Stimulated activated CD4-positive, alpha-beta T cell treated with anti-CD3 and anti-CD28 coated beads, Interleukin-15, amount 100 ng/mL, for 48 hours (primary cell): ENCODE measurements around the gene DKKL1.
A peak's percentile ranks its signal among the peaks of the same experiment; 100 is the strongest.
"Not testable (repeated sequence)": the region's sequence is repeated elsewhere in the genome, so short reads cannot be mapped to it uniquely, and the experiment has no call there.

ENCODE experiments used
- DNase-seq, 2 donors: peaks; one replicate each; pipeline ENCODE4 v3.0.0-alpha.2; 2020; ENCODE audit warnings: low read depth in 2 of 2

Gene DKKL1

DNA sequence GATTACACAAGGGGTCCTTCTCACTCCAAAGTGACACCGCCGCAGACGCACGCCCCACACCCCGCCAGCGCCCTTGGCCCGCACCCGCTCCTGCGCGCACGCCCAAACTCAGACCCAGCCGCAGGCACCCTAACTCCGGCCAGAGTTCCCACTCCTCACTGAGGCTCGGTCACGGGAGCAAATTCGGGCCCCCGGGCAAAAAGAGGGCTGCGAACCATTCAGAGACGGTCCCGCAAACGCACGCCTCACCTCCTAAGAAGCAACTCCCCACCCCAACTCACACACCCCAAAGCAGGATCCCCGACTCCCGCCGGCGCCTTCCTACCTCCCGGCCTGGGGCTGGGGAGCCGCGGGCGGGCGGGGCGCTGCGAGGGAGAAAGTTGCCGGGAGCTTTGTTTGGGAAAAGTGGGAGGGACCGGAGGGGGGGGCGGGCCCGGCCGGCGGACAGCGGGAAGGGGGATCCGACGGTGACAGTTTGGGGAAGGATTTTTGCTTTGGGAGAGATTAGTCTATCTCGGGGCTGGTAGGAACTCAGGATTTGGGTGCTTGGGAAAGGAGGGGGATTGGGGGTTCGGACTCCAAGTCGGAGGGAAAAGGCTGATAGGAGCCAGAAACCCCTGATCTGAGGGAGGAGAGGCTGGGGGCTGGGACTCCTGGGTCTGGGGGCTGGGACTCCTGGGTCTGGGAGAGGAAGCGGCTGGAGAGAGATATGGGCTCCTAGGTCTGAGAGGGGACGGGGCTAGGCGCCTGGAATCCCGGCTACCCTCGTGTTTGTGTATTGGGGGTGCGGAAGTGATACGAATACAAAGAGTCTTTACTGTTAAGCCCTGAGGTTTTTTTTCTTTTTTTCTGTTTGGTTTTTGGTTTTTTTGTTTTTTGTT is 1.4 kb upstream of the DKKL1 start, which contains the start of gene TEAD2:
TSS of gene TEAD2 (minus strand) at position 369 of the 881 bp plus-strand sequence. CDS start 2,341 bp downstream, outside the sequence.
- no peak for DNase-seq

DNA sequence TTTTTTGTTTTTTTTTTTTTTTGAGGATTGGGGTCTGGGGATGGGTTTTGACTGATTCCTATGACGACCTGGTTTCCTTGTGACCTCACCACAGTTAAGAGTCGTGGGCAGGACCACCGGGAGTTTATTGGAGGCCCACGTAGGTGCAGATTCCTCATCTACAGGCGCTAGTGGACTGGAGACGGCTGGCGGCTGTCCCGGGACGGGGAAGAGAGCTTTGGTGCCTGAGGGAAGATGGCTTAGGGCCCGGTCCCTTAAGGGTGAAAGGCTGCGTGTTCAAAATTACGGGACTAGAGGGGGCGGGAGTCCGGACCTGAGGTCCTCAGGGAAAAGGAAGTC is 779 bp upstream of the DKKL1 start:
- DNase-seq, result no peak

DNA sequence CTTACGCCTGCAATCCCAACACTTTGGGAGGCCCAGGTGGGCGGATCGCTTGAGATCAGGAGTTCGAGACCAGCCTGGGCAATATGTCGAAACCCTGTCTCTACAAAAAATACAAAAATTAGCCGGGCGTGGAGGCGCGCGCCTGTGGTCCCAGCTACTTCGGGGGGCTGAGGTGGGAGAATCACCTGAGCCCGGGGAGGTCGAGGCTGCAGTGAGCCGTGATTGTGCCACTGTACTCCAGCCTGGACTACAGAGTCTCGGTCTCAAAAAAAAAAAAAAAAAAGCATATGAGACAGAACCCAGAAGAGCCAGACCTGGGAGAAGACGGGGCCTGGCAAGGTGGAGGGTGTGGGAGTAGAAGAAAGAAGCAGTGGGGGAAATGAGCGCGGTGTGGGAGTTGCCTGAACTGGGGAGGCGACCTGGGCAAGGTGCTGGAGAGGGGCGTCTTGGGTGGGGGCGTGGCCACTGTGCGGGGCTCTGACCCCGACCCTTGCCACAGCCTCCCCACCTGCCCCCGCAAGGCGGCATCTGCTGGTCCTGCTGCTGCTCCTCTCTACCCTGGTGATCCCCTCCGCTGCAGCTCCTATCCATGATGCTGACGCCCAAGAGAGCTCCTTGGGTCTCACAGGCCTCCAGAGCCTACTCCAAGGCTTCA is 533 bp downstream of the DKKL1 start:
- DNase-seq, result no peak

DNA sequence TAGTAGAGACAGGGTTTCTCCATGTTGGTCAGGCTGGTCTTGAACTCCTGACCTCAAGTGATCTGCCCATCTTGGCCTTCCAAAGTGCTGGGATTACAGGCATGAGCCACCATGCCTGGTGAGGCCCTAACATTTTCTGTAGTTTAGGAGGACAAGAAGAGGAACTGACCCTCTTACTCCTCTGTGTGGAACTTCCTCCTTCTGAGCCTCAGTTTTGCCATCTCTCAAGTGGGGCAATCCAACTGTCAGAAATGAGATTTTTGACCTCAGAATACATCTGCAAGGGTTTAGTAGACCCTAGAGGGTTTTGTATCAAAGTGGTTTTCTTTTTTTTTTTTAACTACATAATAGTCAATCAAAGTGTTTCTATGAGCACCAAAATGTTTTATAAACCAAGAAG is 2.4 kb downstream of the DKKL1 start:
- DNase-seq, result no peak

DNA sequence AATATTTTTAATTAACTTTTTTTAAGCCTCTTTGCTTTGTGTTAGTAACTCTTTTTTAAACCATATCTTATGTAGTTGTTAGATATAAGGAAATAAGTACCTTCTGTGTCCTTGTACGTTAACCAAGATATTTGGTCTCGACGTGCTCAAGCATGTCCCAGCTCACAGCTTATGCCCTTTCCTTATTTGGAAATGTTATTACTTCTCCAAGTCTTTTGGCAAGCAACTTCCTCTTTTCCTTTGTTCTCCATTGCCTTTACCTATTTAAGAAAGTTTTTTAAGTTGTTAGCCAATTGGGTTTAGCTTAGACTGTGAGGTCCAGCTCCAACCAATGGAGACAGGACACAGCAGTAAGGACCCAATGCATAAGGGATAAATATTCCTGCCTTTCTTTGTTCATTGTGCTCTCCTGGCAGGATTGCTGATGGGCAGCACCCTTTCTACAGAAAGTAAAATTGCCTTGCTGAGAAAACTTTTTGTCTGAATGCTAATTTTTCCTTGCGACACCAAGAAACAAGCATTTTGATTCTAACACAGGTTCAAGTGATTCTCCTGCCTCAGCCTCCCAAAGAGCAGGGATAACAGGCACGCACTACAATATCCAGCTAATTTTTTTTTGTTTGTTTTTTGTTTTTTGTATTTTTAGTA is 5.2 kb downstream of the DKKL1 start:
- no peak for DNase-seq

DNA sequence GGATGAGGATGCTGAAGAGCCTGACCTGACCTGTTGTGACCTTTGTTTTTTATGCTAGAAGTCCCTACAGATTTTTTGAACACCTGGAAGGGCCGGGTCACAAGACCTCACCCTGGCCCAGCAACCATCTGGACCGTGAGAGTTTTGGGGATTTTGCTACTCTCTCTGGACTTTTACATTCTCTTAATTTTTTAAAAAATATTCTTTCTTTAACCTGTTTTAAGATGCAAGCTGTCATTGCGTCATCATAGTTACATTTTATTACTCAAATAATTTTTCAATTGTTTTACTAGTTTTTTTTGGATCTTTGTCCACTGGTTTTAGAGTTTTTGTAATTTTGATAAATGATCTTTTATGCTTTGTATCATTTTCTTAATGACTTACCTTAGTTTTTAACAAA is 7.5 kb downstream of the DKKL1 start:
- DNase-seq, result no peak

DNA sequence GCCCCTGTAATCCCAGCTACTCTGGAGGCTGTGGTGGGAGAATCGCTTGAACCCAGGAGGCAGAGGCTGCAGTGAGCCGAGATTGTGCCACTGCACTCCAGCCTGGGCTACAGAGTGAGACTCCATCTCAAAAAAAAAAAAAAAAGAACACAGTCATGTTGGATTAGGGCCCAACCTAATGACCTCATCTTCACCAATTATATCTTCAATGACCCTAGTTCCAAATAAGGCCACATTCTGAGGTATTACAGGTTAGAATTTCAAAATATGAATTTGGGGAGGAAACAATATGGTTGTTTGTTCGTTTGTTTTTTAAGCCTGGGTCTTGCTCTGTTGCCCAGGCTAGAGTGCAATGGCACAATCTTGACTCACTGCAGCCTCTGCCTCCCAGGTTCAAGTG is 9.5 kb downstream of the DKKL1 start:
- not testable (repeated sequence) for DNase-seq

DNA sequence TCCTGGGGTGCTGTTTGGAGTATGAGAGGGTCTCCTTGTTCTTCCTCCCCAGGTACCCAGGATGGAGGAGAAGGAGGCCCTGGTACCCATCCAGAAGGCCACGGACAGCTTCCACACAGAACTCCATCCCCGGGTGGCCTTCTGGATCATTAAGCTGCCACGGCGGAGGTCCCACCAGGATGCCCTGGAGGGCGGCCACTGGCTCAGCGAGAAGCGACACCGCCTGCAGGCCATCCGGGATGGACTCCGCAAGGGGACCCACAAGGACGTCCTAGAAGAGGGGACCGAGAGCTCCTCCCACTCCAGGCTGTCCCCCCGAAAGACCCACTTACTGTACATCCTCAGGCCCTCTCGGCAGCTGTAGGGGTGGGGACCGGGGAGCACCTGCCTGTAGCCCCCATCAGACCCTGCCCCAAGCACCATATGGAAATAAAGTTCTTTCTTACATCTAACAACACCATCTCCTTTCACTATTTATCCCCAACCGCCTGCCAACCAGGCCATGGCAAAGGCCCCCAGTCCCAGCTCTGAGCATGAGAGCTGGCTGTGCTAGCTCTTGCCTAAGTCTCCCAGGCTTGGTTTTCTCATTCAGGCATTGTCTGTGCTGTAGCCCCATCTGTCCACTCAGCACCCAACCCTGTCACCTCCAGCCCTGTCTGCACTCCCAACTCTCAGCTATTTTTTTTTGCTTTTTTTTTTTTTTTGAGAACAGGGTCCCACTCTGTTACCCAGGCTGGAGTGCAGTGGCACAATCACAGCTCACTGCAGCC is 11.2 kb downstream of the DKKL1 start:
- DNase-seq, result no peak

DNA sequence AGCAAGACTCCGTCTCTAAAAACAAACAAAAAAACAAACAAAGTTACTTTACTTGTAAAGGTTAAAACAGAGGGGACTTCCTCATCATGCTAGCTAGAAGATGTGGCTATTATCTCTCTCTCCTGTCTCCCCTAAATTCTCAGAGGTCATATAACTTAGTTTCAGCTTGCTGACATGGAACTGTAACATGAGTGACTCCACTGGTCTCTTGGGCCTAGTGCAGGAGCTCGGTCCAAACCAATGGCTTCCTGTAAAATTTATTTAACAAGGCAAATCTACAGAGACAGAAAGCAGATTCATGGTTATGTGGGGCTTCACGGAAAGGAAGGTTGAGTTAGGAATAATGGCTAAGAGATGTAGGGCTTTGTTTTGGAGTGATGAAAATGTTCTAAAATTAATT is 14.8 kb downstream of the DKKL1 start:
- no peak for DNase-seq

DNA sequence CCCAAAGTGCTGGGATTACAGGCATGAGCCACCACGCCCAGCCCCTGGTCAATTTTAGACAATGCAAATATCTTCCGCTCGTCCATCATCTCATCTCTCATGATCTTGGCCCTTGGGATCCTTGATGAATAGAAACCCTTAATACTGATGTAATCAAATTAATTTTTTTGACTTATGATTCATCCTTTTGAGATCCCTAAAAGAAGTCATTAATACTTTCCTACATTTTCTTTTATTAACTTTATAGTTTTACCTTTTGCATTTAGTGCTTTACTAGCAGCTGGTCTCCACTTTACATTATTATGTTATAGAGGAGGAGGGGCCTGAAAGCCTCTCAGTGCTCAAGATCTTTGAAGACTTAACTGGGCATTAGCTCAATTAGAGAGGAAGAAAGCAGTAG is 16.7 kb downstream of the DKKL1 start:
- no peak for DNase-seq

DNA sequence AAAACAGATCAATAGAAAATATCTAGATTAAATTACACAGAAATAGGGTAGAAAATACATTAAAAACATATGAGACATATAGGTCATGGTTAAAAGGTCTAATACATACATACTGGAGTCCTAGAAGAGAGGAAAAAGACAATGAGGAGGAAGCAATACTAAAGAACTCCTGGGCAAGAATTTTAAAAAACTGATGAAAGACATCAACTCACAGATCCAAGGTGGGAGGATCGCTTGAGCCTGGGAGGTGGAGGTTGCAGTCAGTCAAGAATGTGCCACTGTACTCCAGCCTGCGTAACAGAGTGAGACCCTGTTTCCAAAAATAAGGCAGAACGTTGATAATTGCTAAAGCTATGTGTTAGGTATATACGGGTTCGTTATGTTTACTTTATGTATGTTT is 19.0 kb downstream of the DKKL1 start:
- no peak for DNase-seq

DNA sequence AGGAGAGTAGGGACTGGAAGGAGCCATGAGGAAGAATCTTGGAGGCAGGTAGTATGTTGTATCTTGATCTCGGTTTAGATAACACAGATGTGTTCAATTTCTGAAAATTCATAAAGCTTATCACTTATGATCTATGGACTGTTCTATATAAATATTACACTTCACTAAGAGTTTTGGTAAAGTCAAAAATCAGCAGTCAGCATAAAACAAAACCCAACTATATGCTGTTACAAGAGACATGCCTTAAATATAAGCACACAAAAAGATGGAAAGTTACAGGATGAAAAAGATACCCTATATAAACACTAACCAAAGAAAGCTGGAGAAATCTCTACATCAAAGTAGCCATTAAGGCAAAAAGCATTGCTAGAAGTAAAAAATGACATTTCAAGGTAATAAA is 19.9 kb downstream of the DKKL1 start:
- no peak for DNase-seq

DNA sequence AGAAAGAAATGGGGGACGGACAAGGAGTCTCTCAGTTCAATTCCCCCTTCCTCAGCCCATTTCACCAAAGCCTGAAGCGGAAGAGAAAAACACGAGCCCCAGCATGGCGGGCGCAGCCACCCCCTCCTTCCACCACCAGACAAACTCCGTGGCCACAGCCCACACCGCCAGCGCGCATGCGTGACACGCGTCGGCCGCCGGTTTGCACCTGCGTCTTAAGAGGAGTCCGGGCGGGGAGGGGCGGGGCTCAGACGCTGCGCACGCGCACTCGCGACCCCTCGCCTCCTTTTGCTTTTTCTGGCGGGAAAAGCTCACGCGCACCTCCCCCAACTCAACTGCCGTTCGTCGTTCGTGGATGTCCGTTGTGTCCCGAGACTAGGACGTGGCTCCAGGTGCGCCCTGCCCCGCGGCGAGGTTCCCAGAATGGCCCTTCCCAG is 24.3 kb downstream of the DKKL1 start, which contains the start of gene KASH5:
TSS of gene KASH5 (plus strand) at position 314 of the 437 bp plus-strand sequence. CDS start 2,635 bp downstream, outside the sequence.
- DNase-seq, result peak; percentile 80 to 86

DNA sequence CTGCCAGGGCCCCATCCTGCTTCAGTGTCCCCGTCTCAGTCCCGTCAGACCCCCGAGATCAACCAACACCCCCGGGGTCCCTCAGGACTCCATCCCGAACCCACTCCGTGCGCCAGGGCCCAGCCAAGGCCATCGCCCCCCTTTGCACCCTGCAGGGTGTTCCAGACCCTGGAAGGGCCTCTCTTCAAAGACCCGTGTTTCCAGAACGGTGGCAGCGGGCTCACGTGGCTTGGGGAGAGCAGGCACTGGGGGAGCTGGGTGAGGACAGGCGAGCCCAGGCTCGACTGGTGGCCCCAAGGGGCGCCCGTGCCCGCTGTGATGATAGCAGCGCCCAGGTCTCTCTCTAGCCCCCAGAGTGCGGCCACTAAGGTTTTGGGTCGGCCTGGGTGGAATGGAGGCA is 25.7 kb downstream of the DKKL1 start:
- no peak for DNase-seq

DNA sequence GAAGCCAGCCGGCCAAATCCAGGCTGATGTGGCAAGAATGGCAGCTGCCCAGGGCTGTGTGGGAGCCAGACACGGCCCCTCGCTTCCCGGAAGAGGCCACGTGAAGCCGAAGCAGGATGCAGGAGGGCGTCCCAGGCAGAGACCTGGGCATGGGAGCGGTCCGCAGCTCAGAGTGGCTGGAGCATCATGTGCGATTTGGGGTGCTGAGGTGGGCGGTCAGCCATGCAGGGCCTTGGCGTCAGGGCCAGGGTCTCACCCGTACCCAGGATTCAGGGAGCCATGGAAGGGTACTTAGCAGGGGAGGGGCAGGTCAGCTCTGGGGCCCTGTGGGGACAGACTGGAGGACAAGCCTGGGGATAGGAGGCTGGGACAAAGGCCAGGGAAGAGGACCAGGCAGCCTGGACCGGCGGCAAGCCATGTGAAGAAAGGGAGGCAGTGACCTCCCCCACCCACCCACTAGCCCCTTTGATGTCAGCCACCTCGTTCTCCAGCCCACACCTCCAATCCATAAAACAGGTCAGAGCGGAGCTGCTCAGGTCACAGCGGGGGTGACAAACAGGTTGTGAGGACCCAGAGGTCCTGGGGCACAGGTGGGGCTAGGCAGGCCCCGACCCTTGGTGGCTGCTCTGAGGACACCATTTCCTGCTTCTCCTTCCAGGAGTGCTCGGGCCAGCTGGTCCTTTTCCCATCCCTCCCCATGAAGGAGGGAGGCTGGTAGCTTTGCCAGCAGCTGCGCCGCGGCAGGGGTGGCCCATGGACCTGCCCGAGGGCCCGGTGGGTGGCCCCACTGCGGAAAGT is 26.7 kb downstream of the DKKL1 start:
- no peak for DNase-seq

DNA sequence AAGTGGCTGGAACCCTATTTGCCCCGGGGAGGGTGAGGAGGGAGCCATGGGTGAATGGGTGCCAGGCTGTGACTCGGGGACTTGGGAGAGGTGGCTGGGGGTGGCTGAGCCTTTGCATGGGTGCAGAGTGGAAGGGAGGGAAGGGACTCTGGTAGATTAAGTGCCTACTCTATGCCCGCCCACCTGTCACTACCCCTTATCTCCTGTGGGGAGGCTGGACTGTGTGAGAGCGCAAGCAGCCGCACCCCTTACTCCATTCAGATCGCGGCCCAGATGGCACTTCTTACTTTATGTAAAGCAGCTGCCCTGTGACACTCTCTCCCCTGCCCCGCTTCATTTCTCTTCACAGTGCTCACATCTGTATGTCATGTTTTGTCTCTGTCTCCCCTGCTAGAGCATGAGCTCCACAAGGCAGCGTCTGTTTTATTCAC is 27.3 kb downstream of the DKKL1 start:
- DNase-seq, result no peak

DNA sequence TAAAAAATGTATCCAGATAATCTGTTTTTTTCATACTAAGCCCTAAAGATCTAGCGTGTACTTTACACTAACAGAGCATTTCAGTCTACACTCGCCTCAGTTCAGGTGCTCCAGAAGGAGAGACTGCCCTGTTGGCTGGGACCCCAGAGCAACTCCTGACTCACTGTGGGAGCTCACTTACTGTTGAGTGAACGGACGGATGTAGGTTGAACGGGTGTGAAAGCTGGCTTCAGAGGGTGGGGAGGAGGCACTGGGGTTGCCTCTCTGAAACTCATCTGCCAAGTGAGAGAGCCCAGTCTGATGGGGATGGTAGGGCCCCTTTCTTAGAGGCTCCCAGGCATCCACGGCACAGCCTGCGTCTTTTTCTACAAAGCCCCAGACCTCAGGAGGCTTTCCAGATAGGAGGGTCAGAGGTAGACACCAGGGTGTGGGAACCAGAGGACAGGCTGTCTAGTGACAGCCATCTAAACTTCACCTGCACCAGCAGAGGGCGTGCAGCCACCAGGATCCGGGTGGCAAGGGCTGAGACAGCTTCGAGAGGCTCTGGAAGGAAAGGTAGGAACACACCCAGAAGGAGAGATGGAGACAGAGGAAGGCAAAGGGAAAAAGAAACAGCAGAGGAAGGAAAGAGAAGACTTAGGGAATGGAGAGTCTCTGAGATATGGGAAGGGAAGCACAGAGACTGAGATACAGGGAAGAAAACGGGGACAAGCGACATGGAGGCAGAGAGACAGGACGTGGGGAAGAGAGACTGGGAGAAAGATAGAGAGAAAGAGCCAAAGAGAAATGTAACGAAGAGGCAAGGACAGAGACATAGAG is 28.1 kb downstream of the DKKL1 start:
- DNase-seq, result peak; percentile 64 to 72

DNA sequence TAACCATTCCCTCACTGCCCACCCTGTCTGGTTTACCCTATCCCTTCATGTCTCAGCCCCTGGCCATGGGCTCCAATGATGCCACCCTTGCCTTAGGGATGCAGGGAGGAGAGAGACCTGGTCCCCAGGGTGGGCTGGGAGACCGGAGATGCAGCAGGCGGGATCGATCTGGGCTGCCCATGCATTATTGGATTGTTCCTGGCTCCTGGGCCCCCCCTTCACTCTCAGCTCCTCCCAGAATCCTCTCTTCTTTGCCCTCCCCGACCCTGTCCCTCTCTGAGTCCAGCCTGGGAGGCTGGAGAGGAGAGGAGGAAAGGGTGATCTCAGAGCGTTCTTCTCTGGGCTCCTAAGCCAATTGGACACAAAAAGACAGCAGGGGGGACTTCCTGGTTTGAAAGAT is 30.2 kb downstream of the DKKL1 start:
- DNase-seq, result no peak

DNA sequence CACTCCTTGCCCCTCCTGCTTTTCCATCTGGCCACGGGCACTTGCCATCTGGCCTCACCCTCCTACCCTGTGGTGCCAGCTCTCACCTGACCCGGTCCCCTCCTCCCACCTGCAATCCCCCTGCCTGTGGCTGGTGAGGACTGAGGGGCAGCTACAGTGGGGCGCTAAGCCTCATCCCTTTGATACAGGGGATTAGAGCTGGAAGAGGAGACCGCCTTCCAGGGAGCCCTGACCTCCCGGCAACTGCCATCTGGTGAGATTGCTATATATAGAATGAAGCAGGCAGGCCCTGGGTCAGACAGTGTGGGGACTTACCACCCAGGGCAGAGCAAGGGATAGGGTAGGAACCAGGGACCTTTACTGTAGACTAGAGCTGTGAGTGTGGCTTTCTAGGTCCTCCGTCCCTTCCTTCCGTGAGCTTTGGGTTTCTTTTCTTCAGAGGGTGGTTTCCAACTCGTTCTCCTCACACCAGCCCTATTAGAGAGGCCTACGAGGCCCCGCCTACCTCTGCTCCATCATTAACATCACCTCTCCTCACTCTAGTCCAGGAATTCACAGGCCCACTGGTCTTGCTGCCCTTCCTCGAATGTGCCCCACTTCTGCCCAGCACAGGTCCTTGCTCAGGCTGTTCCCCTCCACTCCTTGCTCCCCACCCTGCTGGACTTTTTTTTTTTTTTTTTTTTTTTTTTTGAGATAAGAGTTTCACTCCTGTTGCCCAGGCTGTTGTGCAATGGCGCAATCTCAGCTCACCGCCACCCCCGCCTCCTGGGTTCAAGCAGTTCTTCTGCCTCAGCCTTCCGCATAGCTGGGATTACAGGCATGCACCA is 32.1 kb downstream of the DKKL1 start:
- no peak for DNase-seq
